Mesothelial cell of epicardium (in vitro differentiated cells): ENCODE measurements around the gene TALDO1. TPM values are rescaled to one million over a fixed set of nuclear protein-coding genes. Genes with fewer than 3 reads are reported as not detected.

Source experiments
- DNase-seq, 2 experiments: peaks; one replicate each; pipeline ENCODE4 v3.0.0; 2021; ENCODE audit warnings: low spot score in 2 of 2; ENCODE audit not compliant: unreplicated experiment in 2 of 2
- H3K27ac Mint-ChIP-seq: 2 replicates; pipeline ENCODE4 v1.8.0; 2021; ENCODE audit warnings: mixed read lengths
- H3K27me3 Mint-ChIP-seq: 2 replicates; pipeline ENCODE4 v1.8.0; 2021; ENCODE audit warnings: low read depth, mixed read lengths
- H3K36me3 Mint-ChIP-seq: 2 replicates; pipeline ENCODE4 v1.8.0; 2021; ENCODE audit warnings: mixed read lengths
- H3K4me1 Mint-ChIP-seq: 2 replicates; pipeline ENCODE4 v1.8.0; 2021; ENCODE audit warnings: mixed read lengths
- H3K4me3 Mint-ChIP-seq: 2 replicates; pipeline ENCODE4 v1.8.0; 2021; ENCODE audit warnings: mild to moderate bottlenecking, moderate library complexity, mixed read lengths
- H3K9me3 Mint-ChIP-seq: 2 replicates; pipeline ENCODE4 v1.8.0; 2021; ENCODE audit warnings: mixed read lengths
- total RNA-seq: library from RNA; stranded (reverse); gene quantifications from 3 replicates; pipeline ENCODE4 v1.2.1, GENCODE V29; 2021
- TF ChIP-seq, protein P1 (sequence below): fragments of 200-600 bp; sonication (generic); IDR thresholded peaks from one replicate; pipeline ENCODE4 v1.5.0; 2021; ENCODE audit warnings: antibody characterized with exemption; ENCODE audit not compliant: unreplicated experiment

The TALDO1 gene
- total RNA-seq = 86.9 to 97.5 TPM (median 89.7 TPM) in 3 replicates

DNA sequence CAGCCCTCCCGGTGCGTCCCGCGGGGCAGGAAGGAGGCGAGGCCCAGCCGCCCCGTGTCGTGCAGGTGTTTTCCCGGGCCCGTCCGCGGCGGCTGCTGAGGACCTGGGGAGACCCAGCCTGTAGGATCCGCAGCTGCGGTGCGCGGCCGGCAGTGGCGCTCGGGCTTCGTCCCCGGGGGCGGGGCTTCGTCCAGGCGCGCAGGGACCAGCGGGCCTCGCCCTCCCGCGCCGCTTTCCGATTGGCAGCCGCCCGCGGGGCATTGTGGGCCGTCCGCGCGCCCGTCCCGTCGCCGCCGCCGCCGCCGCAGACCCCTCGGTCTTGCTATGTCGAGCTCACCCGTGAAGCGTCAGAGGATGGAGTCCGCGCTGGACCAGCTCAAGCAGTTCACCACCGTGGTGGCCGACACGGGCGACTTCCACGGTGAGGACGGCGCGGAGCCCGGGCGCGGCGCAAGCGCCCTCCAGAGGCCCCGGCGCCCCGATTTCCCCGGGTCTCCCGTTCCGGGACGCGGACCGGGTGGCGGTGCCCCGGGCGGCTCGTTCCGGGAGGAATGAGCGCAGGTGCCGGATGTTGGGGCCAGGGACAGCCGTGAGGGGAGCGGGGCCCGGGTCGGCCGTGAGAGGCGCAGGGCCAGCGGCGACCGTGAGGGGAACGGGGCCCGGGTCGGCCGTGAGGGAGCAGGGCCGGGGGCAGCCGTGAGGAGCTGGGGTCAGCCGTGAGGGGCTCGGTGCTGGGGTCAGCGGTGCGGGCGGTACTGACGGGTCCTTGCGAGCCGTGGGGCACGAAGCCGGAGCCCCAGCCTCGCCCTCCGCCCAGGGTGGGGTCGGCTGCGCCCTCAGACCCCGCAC, at the start of gene TALDO1:
TSS of gene TALDO1 (plus strand) at position 307 of the 849 bp plus-strand sequence. CDS start at position 325, 18 bp downstream.
- peak within 1 kb of the TSS; percentile 92 for H3K27ac Mint-ChIP-seq
- H3K9me3 Mint-ChIP-seq = no peaks in the 10 kb centered on the region
- peak; percentile 91 to 94 for DNase-seq

DNA sequence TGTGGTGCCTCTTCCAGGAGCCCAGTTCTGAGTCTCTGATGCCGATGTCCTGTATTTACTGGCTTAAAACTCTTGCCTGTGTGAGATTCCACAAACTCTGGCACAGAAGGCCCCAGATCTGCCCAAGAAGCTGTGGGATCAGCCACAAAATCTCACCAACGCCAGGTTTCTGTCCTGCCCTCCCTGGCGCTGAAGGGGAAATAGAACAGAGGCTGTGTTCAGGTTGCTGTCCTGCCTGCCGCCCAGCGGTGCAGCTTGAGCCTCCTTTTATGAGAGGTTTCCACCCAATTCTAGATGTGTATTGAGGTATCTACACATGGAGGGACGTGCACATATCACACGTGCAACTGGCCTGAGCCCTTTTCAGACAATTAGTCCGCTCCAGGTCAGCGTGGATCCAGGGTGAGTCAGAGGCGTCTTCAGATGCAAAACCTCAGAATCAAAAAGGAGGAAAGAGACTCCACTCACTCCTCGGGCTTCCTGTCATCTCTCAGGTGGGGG, 49.4 kb upstream of the TALDO1 start:
- DNase-seq = no peak
- Mint-ChIP-seq H3K9me3 (no peaks in the 10 kb centered on the region), H3K4me3 (peak overlapping the region; percentile 41), H3K4me1 (peaks cover 32% of the 10 kb centered on the region), H3K27ac (peak overlapping the region; percentile 54), H3K27me3 (no peaks in the 10 kb centered on the region), H3K36me3 (peaks cover 1% of the 10 kb centered on the region)
- TF ChIP-seq, protein P1, sequence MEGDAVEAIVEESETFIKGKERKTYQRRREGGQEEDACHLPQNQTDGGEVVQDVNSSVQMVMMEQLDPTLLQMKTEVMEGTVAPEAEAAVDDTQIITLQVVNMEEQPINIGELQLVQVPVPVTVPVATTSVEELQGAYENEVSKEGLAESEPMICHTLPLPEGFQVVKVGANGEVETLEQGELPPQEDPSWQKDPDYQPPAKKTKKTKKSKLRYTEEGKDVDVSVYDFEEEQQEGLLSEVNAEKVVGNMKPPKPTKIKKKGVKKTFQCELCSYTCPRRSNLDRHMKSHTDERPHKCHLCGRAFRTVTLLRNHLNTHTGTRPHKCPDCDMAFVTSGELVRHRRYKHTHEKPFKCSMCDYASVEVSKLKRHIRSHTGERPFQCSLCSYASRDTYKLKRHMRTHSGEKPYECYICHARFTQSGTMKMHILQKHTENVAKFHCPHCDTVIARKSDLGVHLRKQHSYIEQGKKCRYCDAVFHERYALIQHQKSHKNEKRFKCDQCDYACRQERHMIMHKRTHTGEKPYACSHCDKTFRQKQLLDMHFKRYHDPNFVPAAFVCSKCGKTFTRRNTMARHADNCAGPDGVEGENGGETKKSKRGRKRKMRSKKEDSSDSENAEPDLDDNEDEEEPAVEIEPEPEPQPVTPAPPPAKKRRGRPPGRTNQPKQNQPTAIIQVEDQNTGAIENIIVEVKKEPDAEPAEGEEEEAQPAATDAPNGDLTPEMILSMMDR = no peak

More for the DNA sequence above, at the start of gene TALDO1:
- TF ChIP-seq, protein P1 = no peak
- H3K27me3 Mint-ChIP-seq = no peaks in the 10 kb centered on the region
- peaks cover 17% of the 10 kb centered on the region for H3K4me1 Mint-ChIP-seq
- H3K36me3 Mint-ChIP-seq = no peaks in the 10 kb centered on the region
- peak within 1 kb of the TSS; percentile 77 for H3K4me3 Mint-ChIP-seq

DNA sequence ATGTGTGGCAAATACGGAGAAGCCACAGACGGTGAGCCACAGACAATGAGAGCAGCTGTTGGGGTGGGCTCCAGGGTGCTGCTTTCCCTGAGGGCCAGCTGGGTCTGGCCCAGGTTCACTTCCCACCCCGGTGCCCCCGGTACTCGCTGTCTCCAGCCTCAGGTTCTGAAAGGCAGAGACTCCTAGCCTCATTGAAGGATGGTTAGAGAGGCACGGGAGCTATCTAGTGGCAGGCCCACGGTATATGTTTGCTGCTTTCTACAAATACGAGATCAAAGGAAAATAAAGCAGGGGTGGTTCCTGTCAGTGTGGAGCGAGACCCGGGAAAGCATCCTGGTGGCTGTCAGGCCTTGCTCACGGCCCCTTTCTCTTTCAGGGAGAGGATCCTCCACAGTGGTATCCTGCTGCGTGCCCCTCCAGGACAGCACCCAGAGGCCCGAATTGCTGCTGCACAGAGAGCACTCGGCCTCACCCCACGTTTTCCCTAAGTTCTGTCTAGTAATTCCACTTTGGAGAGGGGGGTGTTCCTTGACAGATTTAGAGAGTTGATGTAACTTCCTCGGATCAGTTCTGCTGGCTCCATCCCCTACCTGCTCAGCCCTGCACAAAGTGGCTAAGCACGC, 48.7 kb upstream of the TALDO1 start:
- TF ChIP-seq, protein P1 = no peak
- H3K4me3 Mint-ChIP-seq = no peak overlapping the region
- no peak overlapping the region for H3K27ac Mint-ChIP-seq
- DNase-seq = no peak
- no peaks in the 10 kb centered on the region for H3K9me3 Mint-ChIP-seq
- no peaks in the 10 kb centered on the region for H3K27me3 Mint-ChIP-seq
- H3K36me3 Mint-ChIP-seq = peaks cover 1% of the 10 kb centered on the region
- H3K4me1 Mint-ChIP-seq = peaks cover 24% of the 10 kb centered on the region

DNA sequence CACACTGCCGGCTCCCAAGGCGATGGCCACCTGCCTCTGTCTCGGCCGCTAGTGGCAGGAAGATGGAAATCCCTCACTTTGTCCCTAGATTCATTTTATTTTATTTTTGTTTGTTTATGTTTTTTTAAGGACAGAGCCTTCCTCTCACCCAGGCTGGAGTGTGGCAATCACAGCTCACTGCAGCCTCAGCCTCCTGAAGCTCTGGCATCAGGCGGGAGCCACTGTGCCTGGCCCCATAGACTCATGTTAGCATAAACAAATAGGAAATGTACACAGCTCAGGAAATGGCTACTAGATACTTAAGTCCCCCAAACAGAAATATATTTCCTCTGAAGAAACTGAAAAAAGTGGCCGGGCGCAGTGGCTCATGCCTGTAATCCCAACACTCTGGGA, 48.2 kb upstream of the TALDO1 start:
- Mint-ChIP-seq H3K27ac (no peak overlapping the region), H3K36me3 (peaks cover 1% of the 10 kb centered on the region), H3K4me1 (peaks cover 21% of the 10 kb centered on the region), H3K27me3 (no peaks in the 10 kb centered on the region), H3K9me3 (no peaks in the 10 kb centered on the region), H3K4me3 (no peak overlapping the region)
- no peak for DNase-seq
- TF ChIP-seq, protein P1 = no peak

DNA sequence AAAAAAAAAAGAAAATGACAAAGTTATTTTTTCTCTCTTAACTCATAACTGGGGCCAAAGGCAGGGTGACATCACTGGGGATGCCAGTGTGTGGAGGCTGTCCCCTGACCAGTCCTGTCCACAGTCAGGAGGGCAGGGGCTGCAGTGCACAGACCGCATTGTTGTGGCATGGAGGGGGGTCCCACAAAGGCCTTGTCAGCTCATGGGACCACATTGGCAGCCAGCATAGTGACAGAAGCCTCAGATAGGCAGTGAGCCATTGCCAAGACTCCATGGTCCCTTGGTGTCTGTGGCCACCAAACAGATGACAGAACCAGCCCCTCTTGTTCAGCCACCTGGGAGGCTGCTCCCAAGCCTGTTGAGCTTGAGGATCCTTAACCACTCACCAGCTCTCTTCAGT, 47.5 kb upstream of the TALDO1 start:
- Mint-ChIP-seq H3K4me3 (no peak overlapping the region), H3K9me3 (no peaks in the 10 kb centered on the region), H3K27ac (no peak overlapping the region), H3K27me3 (no peaks in the 10 kb centered on the region), H3K36me3 (peaks cover 1% of the 10 kb centered on the region), H3K4me1 (peaks cover 21% of the 10 kb centered on the region)
- no peak for DNase-seq
- TF ChIP-seq, protein P1 = no peak
